Tongue (tissue), 2 donors: ENCODE results near the gene BAG3. TPM values are rescaled to one million over a fixed set of nuclear protein-coding genes. Genes with fewer than 3 reads are reported as not detected.
"Not testable (repeated sequence)": the region's sequence is repeated elsewhere in the genome, so short reads cannot be mapped to it uniquely, and the experiment has no call there.

Experiments
- DNase-seq: peaks from one replicate; pipeline ENCODE4 v3.0.0-alpha.2; 2015
- total RNA-seq: library from RNA; depleted of rRNA; stranded (reverse); fragments of >200 nt; gene quantifications from one replicate; pipeline ENCODE4 v1.2.3, GENCODE V29; 2014

BAG3 gene
- 27.5 TPM for total RNA-seq

GRCh38 chr10:119650692-119651513 lies at the start of gene BAG3:
TSS of gene BAG3 (plus strand) at chr10:119651380. CDS start at chr10:119651676, 296 bp downstream.
- DNase-seq, result peak; percentile 94

GRCh38 chr10:119602241-119603095 lies 48.7 kb upstream of the BAG3 start:
- DNase-seq, result peak; percentile 9

GRCh38 chr10:119604468-119604867 lies 46.7 kb upstream of the BAG3 start:
- no peak for DNase-seq

GRCh38 chr10:119608316-119609155 lies 42.6 kb upstream of the BAG3 start:
- DNase-seq, result peak; percentile 18

- DNase-seq, result no peak
These were observed 41.7 kb upstream of the BAG3 start for GRCh38 chr10:119609516-119609915.

- DNase-seq, result no peak
These were observed 39.7 kb upstream of the BAG3 start for GRCh38 chr10:119611433-119611832.

GRCh38 chr10:119613741-119614140 lies 37.4 kb upstream of the BAG3 start:
- no peak for DNase-seq

- no peak for DNase-seq
These were observed 36.5 kb upstream of the BAG3 start for GRCh38 chr10:119614686-119615085.

- DNase-seq, result peak; percentile 15
These were observed 34.2 kb upstream of the BAG3 start for GRCh38 chr10:119616882-119617570.

GRCh38 chr10:119619215-119619614 lies 32.0 kb upstream of the BAG3 start:
- DNase-seq, result no peak

- DNase-seq, result not testable (repeated sequence)
These were observed 31.4 kb upstream of the BAG3 start for GRCh38 chr10:119619811-119620210.

GRCh38 chr10:119620241-119621077 lies 30.7 kb upstream of the BAG3 start:
- DNase-seq, result no peak

- no peak for DNase-seq
These were observed 30.1 kb upstream of the BAG3 start for GRCh38 chr10:119621078-119621384.

GRCh38 chr10:119625570-119626280 lies 25.5 kb upstream of the BAG3 start:
- no peak for DNase-seq

GRCh38 chr10:119630300-119630699 lies 20.9 kb upstream of the BAG3 start:
- no peak for DNase-seq

GRCh38 chr10:119633538-119634218 lies 17.5 kb upstream of the BAG3 start:
- DNase-seq, result peak; percentile 71

- no peak for DNase-seq
These were observed 17.0 kb upstream of the BAG3 start for GRCh38 chr10:119634219-119634544.

- no peak for DNase-seq
These were observed 13.5 kb upstream of the BAG3 start for GRCh38 chr10:119637631-119638030.

- no peak for DNase-seq
These were observed 12.2 kb upstream of the BAG3 start for GRCh38 chr10:119638982-119639381.

- DNase-seq, result no peak
These were observed 10.8 kb upstream of the BAG3 start for GRCh38 chr10:119640384-119640783.
